Stimulated activated naive CD8-positive, alpha-beta T cell treated with anti-CD3 and anti-CD28 coated beads, Interleukin-15, Interleukin-2, amounts not matched to agents 100 U/mL and 50 U/mL, for 24 hours (primary cell): ENCODE measurements around the gene TMEM235.

Source experiments
- ATAC-seq: fragments of 150-1000 bp; cut with Tn5 transposase; one replicate; pipeline ENCODE4 v1.10.0; 2021
- DNase-seq: peaks from one replicate; pipeline ENCODE4 v3.0.0; 2021

Gene TMEM235

DNA sequence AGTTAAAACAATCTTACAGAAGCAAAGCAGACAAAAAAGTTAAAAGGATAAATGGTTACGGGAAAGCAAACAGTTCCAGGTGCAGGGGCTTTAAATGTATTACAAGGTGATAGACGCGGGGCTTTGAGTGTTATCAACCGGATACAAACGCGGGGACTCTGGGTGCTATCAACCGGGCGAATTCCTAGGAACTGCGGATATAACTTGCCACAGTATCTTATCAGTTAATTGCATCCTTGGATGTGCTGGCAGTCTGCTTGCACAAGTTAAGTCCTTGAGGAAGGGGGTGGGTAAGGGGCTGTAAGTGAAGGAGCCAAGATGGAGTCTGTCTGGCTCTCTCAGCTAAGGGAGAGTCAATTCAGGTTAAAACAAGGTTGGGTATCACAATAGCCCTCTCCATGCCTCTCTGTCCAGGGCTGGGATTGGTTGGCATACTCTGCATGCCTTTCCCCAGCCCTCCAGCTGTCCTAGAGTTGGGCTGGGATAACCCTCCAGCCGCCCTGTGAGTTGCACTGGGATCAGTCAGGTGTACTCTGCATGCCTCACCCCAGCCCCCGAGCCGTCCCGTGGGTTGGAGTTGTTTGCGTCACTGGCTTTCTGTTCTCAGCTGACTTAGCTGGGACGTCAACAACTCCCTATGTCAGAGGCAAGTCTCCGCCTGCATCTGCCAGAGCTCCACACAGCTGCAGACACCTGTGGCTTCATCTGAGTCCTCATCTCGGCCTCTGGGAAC is 40.9 kb downstream of the TMEM235 start:
- DNase-seq, result peak; percentile 49
- ATAC-seq, result peak; percentile 70

GRCh38 chr17:78272914-78273258 is 41.5 kb downstream of the TMEM235 start:
- ATAC-seq, result no peak
- DNase-seq, result no peak

- ATAC-seq, result no peak
These were observed 42.4 kb downstream of the TMEM235 start for GRCh38 chr17:78273813-78274212.

DNA sequence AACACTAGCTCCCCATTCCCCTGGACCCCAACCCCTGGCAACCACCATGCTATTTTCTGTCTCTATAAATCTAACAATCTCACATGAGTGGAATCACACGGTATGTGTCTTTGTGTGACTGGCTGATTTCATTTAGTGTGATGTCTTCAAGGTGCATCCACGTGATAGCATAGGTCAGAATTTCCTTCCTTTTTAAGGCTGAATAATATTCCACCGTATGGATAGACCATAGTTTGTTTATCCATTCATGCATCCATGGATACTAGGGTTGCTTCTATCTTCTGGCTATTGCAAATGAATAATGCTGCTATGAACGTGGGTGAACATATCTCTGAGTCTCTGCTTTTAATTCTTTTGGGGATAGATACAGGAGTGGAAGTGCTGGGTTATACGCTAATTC is 43.9 kb downstream of the TMEM235 start:
- no peak for DNase-seq
- ATAC-seq, result no peak

More at GRCh38 chr17:78273813-78274212, 42.4 kb downstream of the TMEM235 start:
- no peak for DNase-seq

GRCh38 chr17:78276098-78276887 is 44.9 kb downstream of the TMEM235 start:
- no peak for ATAC-seq
- DNase-seq, result no peak

GRCh38 chr17:78278139-78278741 is 46.8 kb downstream of the TMEM235 start:
- no peak for DNase-seq
- no peak for ATAC-seq

- no peak for DNase-seq
- no peak for ATAC-seq
These were observed 48.0 kb downstream of the TMEM235 start for GRCh38 chr17:78279360-78279990.

DNA sequence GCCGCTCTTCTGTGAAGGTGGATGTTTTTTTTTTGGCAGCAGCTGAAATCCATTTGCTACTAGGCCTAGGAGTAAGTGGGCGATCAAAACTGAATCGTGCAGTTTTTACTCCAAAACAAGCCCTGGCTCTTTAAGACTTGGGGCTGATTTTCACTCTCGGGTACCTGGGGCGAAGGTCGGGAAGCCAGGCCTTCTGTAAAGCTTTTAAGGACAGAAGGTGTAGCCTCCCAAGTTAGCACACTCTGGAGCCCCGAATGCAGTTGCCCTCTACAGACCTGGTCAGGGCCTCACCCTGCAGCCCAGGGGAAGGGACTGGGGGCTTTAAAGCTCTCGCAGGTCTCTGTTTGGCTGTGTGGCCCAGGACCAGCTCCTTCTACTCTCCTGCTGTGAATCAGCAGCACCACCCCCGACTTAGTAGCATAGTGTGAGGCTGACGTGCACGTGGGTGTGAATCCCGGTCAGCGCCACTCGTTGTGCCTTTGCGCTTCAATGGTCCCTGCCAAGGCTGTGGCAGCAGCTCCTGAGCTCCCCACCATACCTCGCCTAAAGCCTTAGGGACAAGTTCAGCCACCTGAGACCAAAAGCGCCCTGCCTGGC is 49.9 kb downstream of the TMEM235 start:
- DNase-seq, result no peak
- no peak for ATAC-seq

- ATAC-seq, result no peak
- no peak for DNase-seq
These were observed 52.7 kb downstream of the TMEM235 start for GRCh38 chr17:78284146-78284545.

DNA sequence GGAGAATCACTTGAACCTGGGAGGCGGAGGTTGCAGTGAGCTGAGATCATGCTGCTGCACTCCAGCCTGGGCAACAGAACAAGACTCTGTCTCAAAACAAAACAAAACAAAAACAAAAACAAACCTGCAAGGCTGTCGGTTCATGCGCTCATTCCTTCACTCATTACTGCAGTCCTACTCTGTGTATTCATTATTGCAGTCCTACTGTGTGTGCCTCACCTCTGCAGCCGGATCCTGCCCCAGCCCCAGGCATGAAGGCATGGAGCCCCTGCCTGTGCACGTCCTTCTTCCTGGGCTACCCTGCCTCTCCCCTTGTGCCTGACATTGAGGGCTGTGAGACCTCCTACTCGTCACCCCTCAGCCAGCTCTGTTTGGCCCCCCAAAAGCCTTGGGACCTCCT is 57.6 kb downstream of the TMEM235 start:
- no peak for ATAC-seq
- no peak for DNase-seq

DNA sequence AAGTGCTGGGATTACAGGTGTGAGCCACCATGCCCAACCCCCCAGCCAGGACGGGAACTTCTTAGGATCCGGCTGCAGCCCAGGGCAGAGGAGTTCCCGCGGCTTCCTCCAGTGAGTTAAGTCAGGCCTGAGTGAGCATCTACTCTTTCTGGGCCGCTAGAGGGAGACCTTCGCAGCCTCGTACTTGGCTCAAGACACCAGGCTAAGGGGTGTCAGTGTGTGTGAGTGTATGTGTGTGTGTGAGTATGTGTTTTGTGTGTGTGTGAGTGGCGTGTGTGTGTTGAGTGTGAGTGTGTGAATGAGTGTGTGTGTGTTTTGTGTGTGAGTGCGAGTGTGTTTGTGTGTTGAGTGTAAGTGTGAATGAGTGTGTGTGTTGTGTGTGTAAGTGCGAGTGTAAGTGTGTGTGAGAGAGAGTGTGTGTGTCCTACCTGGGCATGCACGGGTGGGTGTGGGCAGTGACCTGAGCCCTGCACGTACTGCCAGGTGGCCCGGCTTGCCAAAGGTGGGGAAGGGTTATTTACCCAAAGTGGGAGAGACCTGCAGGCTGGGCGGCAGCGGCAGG is 58.5 kb downstream of the TMEM235 start:
- DNase-seq (peak; percentile 75), ATAC-seq (peak; percentile 97)
